Lower leg skin (tissue), 3 donors: ENCODE results near the gene B4GALT2.

Experiments
- POLR2A ChIP-seq, 2 donors: fragments of 450-650 bp; IDR thresholded peaks; one replicate each; pipeline ENCODE4 v1.6.1; 2016 to 2017; ENCODE audit warnings: antibody characterized with exemption in 2 of 2, mild to moderate bottlenecking in 1 of 2, moderate library complexity in 1 of 2
- TF ChIP-seq, protein P1 (sequence below), 3 donors: fragments of 450-650 bp; IDR thresholded peaks; one replicate each; pipeline ENCODE4 v1.5.1; 2016; ENCODE audit warnings: antibody characterized with exemption in 3 of 3, mild to moderate bottlenecking in 3 of 3, moderate library complexity in 2 of 3

GRCh38 chr1:43979528-43980254 lies 681 bp downstream of the B4GALT2 start:
- TF ChIP-seq, protein P1, sequence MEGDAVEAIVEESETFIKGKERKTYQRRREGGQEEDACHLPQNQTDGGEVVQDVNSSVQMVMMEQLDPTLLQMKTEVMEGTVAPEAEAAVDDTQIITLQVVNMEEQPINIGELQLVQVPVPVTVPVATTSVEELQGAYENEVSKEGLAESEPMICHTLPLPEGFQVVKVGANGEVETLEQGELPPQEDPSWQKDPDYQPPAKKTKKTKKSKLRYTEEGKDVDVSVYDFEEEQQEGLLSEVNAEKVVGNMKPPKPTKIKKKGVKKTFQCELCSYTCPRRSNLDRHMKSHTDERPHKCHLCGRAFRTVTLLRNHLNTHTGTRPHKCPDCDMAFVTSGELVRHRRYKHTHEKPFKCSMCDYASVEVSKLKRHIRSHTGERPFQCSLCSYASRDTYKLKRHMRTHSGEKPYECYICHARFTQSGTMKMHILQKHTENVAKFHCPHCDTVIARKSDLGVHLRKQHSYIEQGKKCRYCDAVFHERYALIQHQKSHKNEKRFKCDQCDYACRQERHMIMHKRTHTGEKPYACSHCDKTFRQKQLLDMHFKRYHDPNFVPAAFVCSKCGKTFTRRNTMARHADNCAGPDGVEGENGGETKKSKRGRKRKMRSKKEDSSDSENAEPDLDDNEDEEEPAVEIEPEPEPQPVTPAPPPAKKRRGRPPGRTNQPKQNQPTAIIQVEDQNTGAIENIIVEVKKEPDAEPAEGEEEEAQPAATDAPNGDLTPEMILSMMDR (IDR thresholded peaks at IDR 0.05) = no peak
- TF ChIP-seq POLR2A (IDR thresholded peaks at IDR 0.05) = no peak
